Activated CD8-positive, alpha-beta memory T cell treated with anti-CD3 and anti-CD28 coated beads, Interleukin-2, amount 10 ng/mL, durations not matched to agents 7 days and 5 days (primary cell): Measurements from ENCODE around the gene TSNAXIP1. TPM values are rescaled to one million over a fixed set of nuclear protein-coding genes. Genes with fewer than 3 reads are reported as not detected.

Experiments used
- ATAC-seq: fragments of 150-1000 bp; cut with Tn5 transposase; one replicate; pipeline ENCODE4 v1.10.0; 2021; ENCODE audit warnings: moderate library complexity
- CTCF ChIA-PET: fragments of 350-600 bp; sonication (Branson Sonifier 250); formaldehyde crosslinking; loops from one replicate; lab custom pipeline; 2021; ENCODE audit warnings: antibody characterized with exemption; lab: Charles Lee
- DNase-seq: peaks from one replicate; pipeline ENCODE4 v3.0.0-alpha.2; 2020
- H3K27ac Mint-ChIP-seq: one replicate; pipeline ENCODE4 v1.8.0; 2021; ENCODE audit warnings: mild to moderate bottlenecking, mixed read lengths
- H3K27me3 Mint-ChIP-seq: one replicate; pipeline ENCODE4 v1.8.0; 2021; ENCODE audit warnings: mixed read lengths
- H3K36me3 Mint-ChIP-seq: one replicate; pipeline ENCODE4 v1.8.0; 2021; ENCODE audit warnings: mild to moderate bottlenecking, mixed read lengths
- H3K4me1 Mint-ChIP-seq: one replicate; pipeline ENCODE4 v1.8.0; 2021; ENCODE audit warnings: mixed read lengths
- H3K4me3 Mint-ChIP-seq: one replicate; pipeline ENCODE4 v1.8.0; 2021; ENCODE audit warnings: mild to moderate bottlenecking, moderate library complexity, mixed read lengths
- H3K9me3 Mint-ChIP-seq: one replicate; pipeline ENCODE4 v1.8.0; 2022; ENCODE audit warnings: low read depth, mixed read lengths
- total RNA-seq, 2 experiments: library from RNA; stranded (reverse); gene quantifications; one replicate each; pipeline ENCODE4 v1.2.3, GENCODE V29; 2021

TSNAXIP1 gene
- total RNA-seq, 2 experiments from 2014 or later = 0.12 to 0.45 TPM

- peaks cover 52% of the 10 kb centered on the region for H3K4me1 Mint-ChIP-seq
These were observed 37.8 kb downstream of the TSNAXIP1 start for GRCh38 chr16:67844497-67844896.

GRCh38 chr16:67845291-67846062 is 38.8 kb downstream of the TSNAXIP1 start:
- Mint-ChIP-seq H3K27ac (peak overlapping the region; percentile 91), H3K4me1 (peaks cover 55% of the 10 kb centered on the region), H3K36me3 (peaks cover 12% of the 10 kb centered on the region), H3K27me3 (no peaks in the 10 kb centered on the region), H3K9me3 (no peaks in the 10 kb centered on the region), H3K4me3 (peak overlapping the region; percentile 79)
- CTCF ChIA-PET = interaction anchor here (0.9 to 4.5 kb wide), 9 partner anchors 12 to 324 kb away, joined by 3 to 38 read pairs (median 5); partner anchors contain the start of genes EDC4, RANBP10 and TSNAXIP1
- no peak for ATAC-seq
- DNase-seq = peak; percentile 43

More at GRCh38 chr16:67844497-67844896, 37.8 kb downstream of the TSNAXIP1 start:
- Mint-ChIP-seq H3K4me3 (peak overlapping the region; percentile 95), H3K9me3 (no peaks in the 10 kb centered on the region), H3K27ac (peak overlapping the region; percentile 96), H3K36me3 (peaks cover 9% of the 10 kb centered on the region), H3K27me3 (no peaks in the 10 kb centered on the region)
- ATAC-seq = no peak
- DNase-seq = no peak
- CTCF ChIA-PET = interaction anchor here (0.7 to 4.5 kb wide), 9 partner anchors 11 to 178 kb away, joined by 3 to 38 read pairs (median 5); partner anchors contain the start of genes EDC4, RANBP10 and TSNAXIP1

- H3K4me3 Mint-ChIP-seq = peak overlapping the region; percentile 79
- CTCF ChIA-PET = interaction anchor here (0.7 to 4.5 kb wide), 9 partner anchors 12 to 325 kb away, joined by 3 to 38 read pairs (median 4); partner anchors contain the start of genes RANBP10 and TSNAXIP1
- no peaks in the 10 kb centered on the region for H3K27me3 Mint-ChIP-seq
- peaks cover 12% of the 10 kb centered on the region for H3K36me3 Mint-ChIP-seq
- DNase-seq (no peak), ATAC-seq (no peak)
- no peaks in the 10 kb centered on the region for H3K9me3 Mint-ChIP-seq
- peaks cover 55% of the 10 kb centered on the region for H3K4me1 Mint-ChIP-seq
- H3K27ac Mint-ChIP-seq = peak overlapping the region; percentile 91
These were observed 39.3 kb downstream of the TSNAXIP1 start for GRCh38 chr16:67846063-67846319.

- H3K36me3 Mint-ChIP-seq = peaks cover 12% of the 10 kb centered on the region
- no peaks in the 10 kb centered on the region for H3K27me3 Mint-ChIP-seq
- peaks cover 52% of the 10 kb centered on the region for H3K4me1 Mint-ChIP-seq
- CTCF ChIA-PET = interaction anchor here (0.7 to 4.5 kb wide), 9 partner anchors 13 to 325 kb away, joined by 3 to 38 read pairs (median 4); partner anchors contain the start of genes RANBP10 and TSNAXIP1
- H3K9me3 Mint-ChIP-seq = no peaks in the 10 kb centered on the region
- peak; percentile 69 for ATAC-seq
- peak within 1 kb of the TSS; percentile 91 for H3K27ac Mint-ChIP-seq
- peak within 1 kb of the TSS; percentile 79 for H3K4me3 Mint-ChIP-seq
- peak; percentile 98 for DNase-seq
These were observed 39.8 kb downstream of the TSNAXIP1 start, which contains the start of gene NUTF2 for GRCh38 chr16:67846320-67847063. Gene NUTF2, plus strand, starts transcription at chr16:67846933. Its CDS starts 18,198 bp downstream, at chr16:67865131.

- Mint-ChIP-seq H3K36me3 (peaks cover 12% of the 10 kb centered on the region), H3K4me3 (peak within 1 kb of the TSS; percentile 79), H3K4me1 (peaks cover 49% of the 10 kb centered on the region), H3K27me3 (no peaks in the 10 kb centered on the region), H3K9me3 (no peaks in the 10 kb centered on the region), H3K27ac (peak within 1 kb of the TSS; percentile 91)
- DNase-seq (peak; percentile 47), ATAC-seq (peak; percentile 50)
- CTCF ChIA-PET = interaction anchor here (1.1 to 4.5 kb wide), 5 partner anchors 13 to 174 kb away, joined by 3 to 38 read pairs (median 5); no protein-coding TSS in a partner anchor
These were observed 40.6 kb downstream of the TSNAXIP1 start, which contains the start of gene CENPT for GRCh38 chr16:67847064-67847861. Gene CENPT, minus strand, starts transcription at chr16:67847693. Its CDS starts 13,834 bp downstream, at chr16:67833859.

- no peaks in the 10 kb centered on the region for H3K9me3 Mint-ChIP-seq
- CTCF ChIA-PET = interaction anchor here (1.2 to 1.3 kb wide), 3 partner anchors 17 to 175 kb away, joined by 3 to 7 read pairs (median 4); no protein-coding TSS in a partner anchor
- peak overlapping the region; percentile 79 for H3K4me3 Mint-ChIP-seq
- ATAC-seq = no peak
- H3K36me3 Mint-ChIP-seq = peaks cover 12% of the 10 kb centered on the region
- no peak for DNase-seq
- H3K27ac Mint-ChIP-seq = peak overlapping the region; percentile 88
- H3K4me1 Mint-ChIP-seq = peaks cover 48% of the 10 kb centered on the region
- H3K27me3 Mint-ChIP-seq = no peaks in the 10 kb centered on the region
These were observed 41.4 kb downstream of the TSNAXIP1 start for GRCh38 chr16:67848118-67848517.

- H3K27me3 Mint-ChIP-seq = no peaks in the 10 kb centered on the region
- no peaks in the 10 kb centered on the region for H3K9me3 Mint-ChIP-seq
- H3K4me3 Mint-ChIP-seq = no peak overlapping the region
- H3K27ac Mint-ChIP-seq = no peak overlapping the region
- peaks cover 14% of the 10 kb centered on the region for H3K36me3 Mint-ChIP-seq
- no peak for ATAC-seq
- H3K4me1 Mint-ChIP-seq = peaks cover 22% of the 10 kb centered on the region
- DNase-seq = no peak
- CTCF ChIA-PET = interaction anchor here (1.2 to 2.7 kb wide), 2 partner anchors 11 to 37 kb away, joined by 3 to 9 read pairs; no protein-coding TSS in a partner anchor
These were observed 47.0 kb downstream of the TSNAXIP1 start for GRCh38 chr16:67853670-67854069.

GRCh38 chr16:67855789-67856188 is 49.1 kb downstream of the TSNAXIP1 start:
- H3K9me3 Mint-ChIP-seq = no peaks in the 10 kb centered on the region
- no peak overlapping the region for H3K27ac Mint-ChIP-seq
- CTCF ChIA-PET = interaction anchor here (0.7 to 2.7 kb wide), 3 partner anchors 28 to 408 kb away, joined by 3 to 9 read pairs (median 3); partner anchors contain the start of gene SLC7A6
- ATAC-seq (no peak), DNase-seq (no peak)
- peaks cover 11% of the 10 kb centered on the region for H3K36me3 Mint-ChIP-seq
- H3K4me1 Mint-ChIP-seq = peaks cover 16% of the 10 kb centered on the region
- no peaks in the 10 kb centered on the region for H3K27me3 Mint-ChIP-seq
- no peak overlapping the region for H3K4me3 Mint-ChIP-seq

- no peak for DNase-seq
- no peak for ATAC-seq
- Mint-ChIP-seq H3K36me3 (peaks cover 12% of the 10 kb centered on the region), H3K4me3 (no peak overlapping the region), H3K4me1 (peaks cover 17% of the 10 kb centered on the region), H3K27ac (peak overlapping the region; percentile 49), H3K9me3 (no peaks in the 10 kb centered on the region), H3K27me3 (no peaks in the 10 kb centered on the region)
- CTCF ChIA-PET = interaction anchor here (0.8 kb wide), 1 partner anchor 113 kb away, joined by 3 read pairs; no protein-coding TSS in a partner anchor
These were observed 50.3 kb downstream of the TSNAXIP1 start for GRCh38 chr16:67856927-67857546.

- Mint-ChIP-seq H3K4me3 (no peak overlapping the region), H3K4me1 (peaks cover 17% of the 10 kb centered on the region), H3K27me3 (no peaks in the 10 kb centered on the region), H3K27ac (peak overlapping the region; percentile 49), H3K36me3 (peaks cover 12% of the 10 kb centered on the region), H3K9me3 (no peaks in the 10 kb centered on the region)
- CTCF ChIA-PET = interaction anchor here (0.8 to 3.6 kb wide), 3 partner anchors 9 to 113 kb away, joined by 3 to 14 read pairs (median 3); no protein-coding TSS in a partner anchor
- DNase-seq (no peak), ATAC-seq (peak; percentile 67)
These were observed 51.0 kb downstream of the TSNAXIP1 start for GRCh38 chr16:67857547-67858233.

GRCh38 chr16:67858500-67858899 is 51.8 kb downstream of the TSNAXIP1 start:
- peaks cover 19% of the 10 kb centered on the region for H3K4me1 Mint-ChIP-seq
- no peaks in the 10 kb centered on the region for H3K9me3 Mint-ChIP-seq
- ATAC-seq = no peak
- no peaks in the 10 kb centered on the region for H3K27me3 Mint-ChIP-seq
- no peak for DNase-seq
- CTCF ChIA-PET = interaction anchor here (0.7 to 3.6 kb wide), 3 partner anchors 8 to 672 kb away, joined by 3 to 14 read pairs (median 3); no protein-coding TSS in a partner anchor
- no peak overlapping the region for H3K4me3 Mint-ChIP-seq
- H3K27ac Mint-ChIP-seq = peak overlapping the region; percentile 66
- peaks cover 12% of the 10 kb centered on the region for H3K36me3 Mint-ChIP-seq
